Activated CD8-positive, alpha-beta T cell treated with anti-CD3 and anti-CD28 coated beads for 36 hours (primary cell): ENCODE data around the gene C1QTNF9B. TPM values are rescaled to one million over a fixed set of nuclear protein-coding genes. Genes with fewer than 3 reads are reported as not detected.

Experiments used
- ATAC-seq: fragments of 200-7000 bp; cut with Tn5 transposase; one replicate; pipeline ENCODE4 v1.10.0; 2021; ENCODE audit warnings: mild to moderate bottlenecking, moderate library complexity
- CTCF ChIA-PET: fragments of 350-600 bp; sonication (Branson Sonifier 250); formaldehyde crosslinking; loops from one replicate; lab custom pipeline; 2021; ENCODE audit warnings: antibody characterized with exemption; lab: Charles Lee
- POLR2A ChIA-PET: fragments of 350-600 bp; sonication (Branson Sonifier 250); formaldehyde crosslinking; loops from one replicate; lab custom pipeline; 2021; ENCODE audit warnings: antibody characterized with exemption; lab: Charles Lee
- DNase-seq: peaks from one replicate; pipeline ENCODE4 v3.0.0-alpha.2; 2020
- H3K27ac Mint-ChIP-seq: one replicate; pipeline ENCODE4 v1.8.0; 2021; ENCODE audit warnings: mild to moderate bottlenecking, mixed read lengths
- H3K27me3 Mint-ChIP-seq: one replicate; pipeline ENCODE4 v1.8.0; 2021; ENCODE audit warnings: mixed read lengths
- H3K36me3 Mint-ChIP-seq: one replicate; pipeline ENCODE4 v1.8.0; 2021; ENCODE audit warnings: low read depth, mixed read lengths
- H3K4me1 Mint-ChIP-seq: one replicate; pipeline ENCODE4 v1.8.0; 2021; ENCODE audit warnings: low read depth, mixed read lengths
- H3K4me3 Mint-ChIP-seq: one replicate; pipeline ENCODE4 v1.8.0; 2021; ENCODE audit warnings: mild to moderate bottlenecking, moderate library complexity, mixed read lengths
- H3K9me3 Mint-ChIP-seq: one replicate; pipeline ENCODE4 v1.8.0; 2021; ENCODE audit warnings: mixed read lengths
- intact Hi-C: fragments of 100-400 bp; cut with micrococcal nuclease; formaldehyde crosslinking; loops from one replicate; pipeline ENCODE4 v1.10.0; 2022
- total RNA-seq, 2 experiments: library from RNA; stranded (reverse); gene quantifications; one replicate each; pipeline ENCODE4 v1.2.3, GENCODE V29; 2021
- TF ChIP-seq, protein P1 (sequence below): fragments of 200-600 bp; IDR thresholded peaks from one replicate; pipeline ENCODE4 v1.8.0; 2022; ENCODE audit warnings: antibody characterized with exemption, mild to moderate bottlenecking

C1QTNF9B gene
- total RNA-seq, 2 experiments from 2014 or later = not detected

DNA sequence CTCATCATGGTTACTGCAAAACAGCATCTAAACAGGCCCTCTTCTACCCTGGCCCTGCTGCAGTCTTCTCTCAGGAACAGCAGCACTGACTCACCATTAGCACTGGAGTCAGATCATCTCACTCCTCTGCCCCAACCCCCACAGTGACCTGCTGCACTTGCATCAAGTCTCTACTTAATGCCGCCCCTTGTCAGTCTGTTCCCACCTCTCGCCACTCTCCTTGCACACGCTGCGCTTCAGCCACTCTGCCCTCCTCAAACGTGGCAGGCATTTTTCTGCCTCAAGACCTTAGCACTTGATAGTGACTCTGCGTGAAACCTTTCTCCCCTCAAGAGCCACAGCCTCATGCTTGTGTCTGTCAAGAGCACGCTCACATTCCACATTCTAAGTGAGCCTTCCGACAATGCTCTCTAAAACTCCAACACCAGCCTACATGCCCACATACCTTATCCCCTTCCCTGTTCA lies 30.2 kb downstream of the C1QTNF9B start:
- TF ChIP-seq, protein P1, sequence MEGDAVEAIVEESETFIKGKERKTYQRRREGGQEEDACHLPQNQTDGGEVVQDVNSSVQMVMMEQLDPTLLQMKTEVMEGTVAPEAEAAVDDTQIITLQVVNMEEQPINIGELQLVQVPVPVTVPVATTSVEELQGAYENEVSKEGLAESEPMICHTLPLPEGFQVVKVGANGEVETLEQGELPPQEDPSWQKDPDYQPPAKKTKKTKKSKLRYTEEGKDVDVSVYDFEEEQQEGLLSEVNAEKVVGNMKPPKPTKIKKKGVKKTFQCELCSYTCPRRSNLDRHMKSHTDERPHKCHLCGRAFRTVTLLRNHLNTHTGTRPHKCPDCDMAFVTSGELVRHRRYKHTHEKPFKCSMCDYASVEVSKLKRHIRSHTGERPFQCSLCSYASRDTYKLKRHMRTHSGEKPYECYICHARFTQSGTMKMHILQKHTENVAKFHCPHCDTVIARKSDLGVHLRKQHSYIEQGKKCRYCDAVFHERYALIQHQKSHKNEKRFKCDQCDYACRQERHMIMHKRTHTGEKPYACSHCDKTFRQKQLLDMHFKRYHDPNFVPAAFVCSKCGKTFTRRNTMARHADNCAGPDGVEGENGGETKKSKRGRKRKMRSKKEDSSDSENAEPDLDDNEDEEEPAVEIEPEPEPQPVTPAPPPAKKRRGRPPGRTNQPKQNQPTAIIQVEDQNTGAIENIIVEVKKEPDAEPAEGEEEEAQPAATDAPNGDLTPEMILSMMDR = no peak
- Mint-ChIP-seq H3K27me3 (no peaks in the 10 kb centered on the region), H3K4me1 (no peaks in the 10 kb centered on the region), H3K9me3 (no peaks in the 10 kb centered on the region), H3K27ac (no peak overlapping the region), H3K36me3 (peaks cover 1% of the 10 kb centered on the region), H3K4me3 (no peak overlapping the region)
- POLR2A ChIA-PET = no interaction called here
- intact Hi-C loops = no loop called here
- CTCF ChIA-PET = interaction anchor here (1.9 kb wide), 1 partner anchor 12 kb away, joined by 5 read pairs; no protein-coding TSS in a partner anchor
- ATAC-seq (no peak), DNase-seq (no peak)

DNA sequence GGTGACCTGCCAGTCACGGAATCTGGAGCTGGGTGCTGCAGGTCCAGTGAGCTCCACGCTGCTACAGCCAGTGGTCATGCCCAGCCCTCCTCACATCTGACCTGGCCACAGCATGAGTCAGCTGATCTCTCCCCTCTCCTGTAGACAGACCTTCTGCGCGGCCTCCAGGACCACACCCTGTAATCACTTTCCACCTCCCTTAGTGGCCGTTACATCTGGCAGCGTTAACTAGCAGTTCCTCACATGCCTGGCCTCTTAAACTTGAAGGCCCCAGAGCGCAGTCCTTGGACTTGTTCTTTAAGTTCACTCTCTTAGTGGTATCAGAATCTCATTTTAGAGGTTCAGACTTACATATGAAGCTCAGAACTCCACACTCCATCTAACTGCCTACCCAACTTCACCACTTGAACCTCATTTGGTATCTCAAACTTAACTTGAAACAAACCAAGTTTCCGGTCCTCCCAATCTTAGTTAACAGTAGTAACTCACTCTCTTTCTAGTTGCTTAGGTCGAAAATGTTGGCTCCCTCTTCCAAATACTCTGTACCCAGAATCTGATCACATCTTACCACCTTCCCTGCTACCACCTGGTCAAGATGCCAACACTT lies 30.8 kb downstream of the C1QTNF9B start:
- ATAC-seq (no peak), DNase-seq (no peak)
- Mint-ChIP-seq H3K4me3 (no peak overlapping the region), H3K9me3 (no peaks in the 10 kb centered on the region), H3K27me3 (no peaks in the 10 kb centered on the region), H3K4me1 (no peaks in the 10 kb centered on the region), H3K27ac (no peak overlapping the region), H3K36me3 (peaks cover 4% of the 10 kb centered on the region)
- ChIA-PET POLR2A (no interaction called here), CTCF (no interaction called here)
- TF ChIP-seq, protein P1 = no peak
- intact Hi-C loops = no loop called here

DNA sequence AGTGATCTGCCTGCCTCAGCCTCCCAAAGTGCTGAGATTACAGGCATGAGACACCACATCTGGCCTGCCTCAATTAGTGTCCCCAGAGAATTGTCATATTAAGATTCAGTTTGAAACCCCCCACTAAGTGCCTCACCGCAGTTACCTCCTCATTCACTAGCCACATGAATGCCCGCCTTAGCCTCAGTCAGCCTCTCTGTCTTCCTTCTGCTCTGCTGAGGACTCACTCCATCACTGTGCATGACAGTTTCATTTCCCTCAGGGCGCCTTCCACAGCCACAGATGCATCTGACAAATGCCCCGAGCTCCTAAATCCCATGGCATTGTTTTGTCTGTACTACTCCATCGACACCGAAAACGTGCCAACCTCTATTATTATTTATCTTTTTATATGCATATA lies 31.4 kb downstream of the C1QTNF9B start:
- DNase-seq = no peak
- CTCF ChIA-PET = no interaction called here
- H3K4me3 Mint-ChIP-seq = no peak overlapping the region
- TF ChIP-seq, protein P1 = no peak
- no peaks in the 10 kb centered on the region for H3K4me1 Mint-ChIP-seq
- intact Hi-C loops = no loop called here
- H3K36me3 Mint-ChIP-seq = peaks cover 7% of the 10 kb centered on the region
- ATAC-seq = no peak
- H3K27me3 Mint-ChIP-seq = no peaks in the 10 kb centered on the region
- POLR2A ChIA-PET = no interaction called here
- no peaks in the 10 kb centered on the region for H3K9me3 Mint-ChIP-seq
- no peak overlapping the region for H3K27ac Mint-ChIP-seq

DNA sequence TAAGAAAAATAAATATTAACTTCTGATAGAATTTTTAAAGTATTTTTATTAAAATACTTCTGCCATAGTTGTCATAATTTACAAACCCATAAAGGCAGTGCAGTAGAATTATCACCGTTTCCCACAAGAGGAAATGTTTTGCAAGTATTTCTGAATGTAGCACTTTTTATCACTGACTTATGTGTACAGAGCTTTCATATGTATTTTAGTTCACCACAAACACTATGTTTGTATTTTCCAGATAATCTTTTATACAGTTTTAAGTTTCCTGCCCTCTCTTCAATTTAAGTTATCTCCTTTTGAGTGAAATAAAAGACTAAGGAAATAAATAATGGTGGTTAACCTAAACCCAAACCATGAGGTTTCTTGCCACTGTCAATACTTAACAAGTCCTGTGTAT lies 32.3 kb downstream of the C1QTNF9B start:
- DNase-seq = no peak
- Mint-ChIP-seq H3K27me3 (no peaks in the 10 kb centered on the region), H3K4me3 (no peak overlapping the region), H3K9me3 (no peaks in the 10 kb centered on the region), H3K36me3 (peaks cover 7% of the 10 kb centered on the region), H3K4me1 (no peaks in the 10 kb centered on the region), H3K27ac (no peak overlapping the region)
- CTCF ChIA-PET = no interaction called here
- TF ChIP-seq, protein P1 = no peak
- no peak for ATAC-seq
- intact Hi-C loops = no loop called here
- POLR2A ChIA-PET = no interaction called here

DNA sequence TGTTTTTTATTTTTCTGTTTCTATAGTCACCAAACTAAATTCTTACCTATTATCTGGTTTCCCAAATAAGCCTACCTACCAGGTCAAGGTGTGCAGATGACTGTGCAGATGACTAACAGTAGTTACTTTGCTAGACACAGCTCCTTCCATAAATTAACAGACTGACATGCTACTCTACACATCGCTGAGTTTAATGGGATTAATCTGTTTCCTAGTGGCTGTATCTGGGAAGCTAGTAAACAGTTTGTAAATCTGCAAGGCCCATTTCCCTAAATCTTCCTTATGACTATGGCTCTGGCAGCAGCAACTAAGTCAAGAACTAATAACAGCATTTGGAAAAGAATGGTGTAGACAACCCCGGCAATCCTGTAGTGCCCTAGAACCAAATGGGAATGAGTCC lies 36.0 kb downstream of the C1QTNF9B start:
- Mint-ChIP-seq H3K4me1 (peaks cover 3% of the 10 kb centered on the region), H3K9me3 (no peaks in the 10 kb centered on the region), H3K36me3 (peaks cover 7% of the 10 kb centered on the region), H3K4me3 (no peak overlapping the region), H3K27me3 (no peaks in the 10 kb centered on the region), H3K27ac (no peak overlapping the region)
- ChIA-PET CTCF (no interaction called here), POLR2A (no interaction called here)
- DNase-seq = no peak
- no peak for ATAC-seq
- intact Hi-C loops = no loop called here
- TF ChIP-seq, protein P1 = no peak
